Fibroblast of skin of abdomen (primary cell): Measurements from ENCODE around the gene DECR2.
A peak's percentile ranks its signal among the peaks of the same experiment; 100 is the strongest.
"Not testable (repeated sequence)": the region's sequence is repeated elsewhere in the genome, so short reads cannot be mapped to it uniquely, and the experiment has no call there.

Source experiments
- DNase-seq: peaks from one replicate; pipeline ENCODE4 v3.0.0-alpha.2; 2013

DECR2 gene

DNA sequence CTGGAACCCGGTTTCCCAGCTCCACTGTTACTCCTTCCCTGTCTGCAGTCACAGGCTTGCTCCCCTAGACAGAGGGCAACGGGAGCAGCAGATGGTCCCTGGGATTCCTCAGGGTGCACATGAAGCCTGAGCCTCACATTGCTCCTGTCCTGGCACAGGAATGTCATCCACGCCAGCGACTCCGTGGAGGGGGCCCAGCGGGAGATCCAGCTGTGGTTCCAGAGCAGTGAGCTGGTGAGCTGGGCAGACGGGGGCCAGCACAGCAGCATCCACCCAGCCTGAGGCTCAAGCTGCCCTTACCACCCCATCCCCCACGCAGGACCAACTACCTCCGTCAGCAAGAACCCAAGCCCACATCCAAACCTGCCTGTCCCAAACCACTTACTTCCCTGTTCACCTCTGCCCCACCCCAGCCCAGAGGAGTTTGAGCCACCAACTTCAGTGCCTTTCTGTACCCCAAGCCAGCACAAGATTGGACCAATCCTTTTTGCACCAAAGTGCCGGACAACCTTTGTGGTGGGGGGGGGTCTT is 1.6 kb upstream of the DECR2 start:
- DNase-seq: no peak

- DNase-seq: no peak
Observed at GRCh38 chr16:404971-405486, 3.3 kb downstream of the DECR2 start.

- DNase-seq: no peak
Observed at GRCh38 chr16:405548-406506, 4.1 kb downstream of the DECR2 start.

- DNase-seq: no peak
Observed at GRCh38 chr16:407253-407652, 5.6 kb downstream of the DECR2 start.

DNA sequence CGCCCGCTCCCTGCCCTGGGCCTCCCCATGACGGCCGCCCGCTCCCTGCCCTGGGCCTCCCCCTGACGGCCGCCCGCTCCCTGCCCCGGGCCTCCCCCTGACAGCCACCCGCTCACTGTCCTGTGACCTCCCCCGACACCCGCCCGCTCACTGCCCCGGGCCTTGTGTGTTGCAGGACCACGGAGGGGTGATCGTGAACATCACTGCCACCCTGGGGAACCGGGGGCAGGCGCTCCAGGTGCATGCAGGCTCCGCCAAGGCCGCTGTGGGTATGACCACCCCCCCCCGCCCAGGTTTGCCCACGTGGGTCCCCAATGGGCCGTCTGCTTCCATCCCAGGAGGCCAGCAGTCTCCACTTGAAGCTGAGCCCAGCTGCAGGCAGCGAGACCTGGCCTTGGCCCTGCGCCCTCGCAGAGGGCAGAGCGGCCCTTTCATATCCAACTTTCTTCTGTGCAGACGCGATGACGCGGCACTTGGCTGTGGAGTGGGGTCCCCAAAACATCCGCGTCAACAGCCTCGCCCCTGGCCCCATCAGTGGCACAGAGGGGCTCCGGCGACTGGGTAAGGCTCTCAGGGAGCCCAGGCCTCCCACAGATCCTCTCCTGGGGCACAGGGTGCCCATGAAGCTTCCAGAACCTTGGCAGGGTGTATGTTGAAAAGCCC is 9.0 kb downstream of the DECR2 start:
- DNase-seq: no peak

DNA sequence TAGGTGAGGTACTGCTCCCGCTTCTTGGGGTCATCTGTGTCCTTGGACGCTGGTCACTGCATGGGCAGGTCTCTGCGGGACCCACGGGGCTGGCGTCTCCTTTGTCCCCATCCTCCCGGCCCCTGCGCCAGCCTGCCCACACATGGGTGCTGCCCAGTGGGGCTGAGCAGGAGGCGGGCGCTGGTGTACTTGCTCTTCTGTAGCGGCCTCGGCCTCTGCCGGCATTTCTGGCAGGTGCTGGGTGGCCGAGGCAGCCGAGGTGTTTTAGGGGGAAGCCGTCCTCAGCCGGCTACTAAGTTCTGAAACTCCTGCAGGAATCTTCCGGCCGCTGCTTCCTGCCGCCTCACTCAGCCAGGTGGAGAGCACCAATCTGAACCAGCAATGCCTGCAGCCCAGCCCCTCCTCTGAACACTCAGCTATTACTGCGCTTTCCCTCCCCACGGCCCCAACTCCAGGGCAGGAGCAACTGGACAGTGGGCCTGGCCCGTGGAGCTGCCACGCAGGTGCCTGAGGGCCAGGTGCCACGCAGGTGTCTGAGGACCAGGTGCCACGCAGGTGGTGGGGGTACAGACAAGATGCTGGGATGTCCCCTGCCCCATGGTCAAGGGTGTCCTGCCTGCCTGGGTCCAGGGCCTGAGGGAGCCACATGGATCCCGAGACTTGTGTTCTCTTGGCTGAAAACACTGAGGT is 10.0 kb downstream of the DECR2 start:
- no peak for DNase-seq

DNA sequence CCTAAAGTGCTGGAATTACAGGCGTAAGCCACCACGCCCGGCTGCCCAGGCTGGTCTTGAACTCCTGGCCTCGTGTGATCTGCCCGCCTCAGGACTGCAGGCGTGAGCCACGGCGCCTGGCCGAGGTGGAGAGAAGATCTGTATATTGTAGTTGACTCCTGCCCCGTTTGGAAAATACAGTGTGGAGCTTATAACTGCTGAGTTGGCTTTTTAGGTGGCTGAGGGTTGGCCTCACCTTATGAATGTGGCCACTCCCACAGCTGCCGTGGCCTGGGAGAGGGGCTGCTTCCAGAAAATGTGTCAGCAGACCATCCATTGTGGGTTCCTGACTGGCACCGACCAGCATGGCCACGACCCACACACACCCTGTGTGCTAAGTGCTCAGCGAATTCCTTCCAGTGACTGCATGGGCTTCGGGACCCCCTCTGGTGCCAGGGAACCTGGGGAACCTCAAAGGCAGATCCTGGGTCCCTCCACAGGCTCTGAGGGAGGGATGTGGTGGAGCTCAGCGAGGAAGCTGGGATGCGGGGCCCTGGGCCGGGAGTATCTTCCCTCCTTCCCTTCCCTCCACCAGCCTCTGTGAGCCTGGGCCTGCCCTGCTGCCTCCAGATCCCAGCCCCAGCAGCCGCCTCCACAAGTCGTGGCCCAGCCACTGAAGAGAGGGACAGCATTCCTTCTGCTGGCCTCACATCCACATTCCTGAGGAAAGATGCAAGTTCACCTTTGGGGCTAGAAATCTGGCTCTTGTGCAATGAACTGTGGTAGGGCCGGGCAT is 12.9 kb downstream of the DECR2 start:
- no peak for DNase-seq

DNA sequence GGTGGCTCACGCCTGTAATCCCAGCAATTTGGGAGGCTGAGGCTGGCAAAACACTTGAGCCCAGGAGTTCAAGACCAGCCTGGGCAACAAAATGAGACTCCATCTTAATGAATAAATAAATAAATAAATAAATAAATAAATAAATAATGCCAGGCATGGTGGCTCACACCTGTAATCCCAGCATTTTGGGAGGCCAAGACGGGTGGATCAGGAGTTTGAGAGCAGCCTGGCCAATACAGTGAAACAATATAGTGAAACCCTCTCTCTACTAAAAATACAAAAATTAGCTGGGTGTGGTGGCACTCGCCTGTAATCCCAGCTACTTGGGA is 13.4 kb downstream of the DECR2 start:
- not testable (repeated sequence) for DNase-seq

GRCh38 chr16:422179-422578 is 20.5 kb downstream of the DECR2 start:
- DNase-seq: not testable (repeated sequence)

GRCh38 chr16:424033-424622 is 22.4 kb downstream of the DECR2 start:
- peak; percentile 94 for DNase-seq

DNA sequence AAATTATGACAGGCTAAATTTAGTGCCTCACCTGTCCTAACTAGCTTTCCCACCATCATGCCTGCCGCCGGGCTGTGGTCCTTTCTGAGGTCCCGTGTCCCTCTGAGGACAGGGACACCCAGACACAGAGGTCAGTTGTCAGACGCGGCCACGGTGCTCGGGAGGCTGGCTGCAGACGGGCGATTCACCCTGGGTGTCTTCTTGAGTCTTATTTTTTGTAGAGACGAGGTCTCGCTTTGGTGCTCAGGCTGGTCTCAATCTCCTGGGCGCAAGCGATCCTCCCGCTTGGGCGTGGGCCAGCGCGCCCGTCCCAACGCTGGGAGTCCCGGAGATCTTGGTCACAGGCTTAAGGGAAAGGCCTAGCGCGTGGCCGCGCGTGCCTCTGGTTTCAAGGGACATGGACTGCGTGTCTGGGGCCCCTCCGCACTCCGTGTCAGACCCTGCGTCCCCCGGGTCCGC is 23.0 kb downstream of the DECR2 start:
- peak; percentile 14 for DNase-seq

DNA sequence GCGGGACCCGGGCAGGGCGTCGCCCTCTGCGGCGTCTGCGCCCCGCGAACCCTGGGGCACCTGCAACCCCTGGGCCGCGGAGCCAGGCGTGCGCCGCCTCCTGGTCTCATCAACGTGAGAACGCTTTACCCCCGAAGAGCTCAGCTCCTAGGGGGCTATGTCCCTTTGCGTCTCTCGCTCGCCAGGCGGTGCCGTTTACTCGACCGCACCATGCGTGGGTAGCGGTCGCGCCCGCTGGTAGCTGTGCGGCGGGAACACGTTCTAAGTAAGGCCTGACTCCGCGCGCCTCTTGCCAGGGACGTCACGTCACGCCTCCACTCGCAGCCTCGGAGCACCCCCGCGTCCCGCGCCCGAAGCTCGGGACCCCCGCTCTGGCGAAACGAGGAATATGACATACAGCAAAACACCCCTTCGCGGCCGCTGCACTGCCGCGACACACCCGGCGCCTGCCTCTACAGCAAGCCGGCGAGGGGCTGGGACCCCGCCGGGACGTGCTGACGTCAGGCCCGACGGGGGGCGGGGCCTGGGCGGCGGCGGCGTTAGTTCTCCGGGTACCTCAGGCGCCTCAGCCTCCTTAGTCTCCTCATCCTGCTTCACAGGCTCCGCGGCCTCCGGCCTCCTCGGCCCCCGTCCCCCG is 23.5 kb downstream of the DECR2 start, which contains the start of gene RAB11FIP3:
RAB11FIP3 (plus strand) TSS at position 568 of the 637 bp plus-strand sequence. CDS start 358 bp downstream, outside the sequence.
- DNase-seq: peak; percentile 80

- DNase-seq: no peak
Observed at GRCh38 chr16:425740-426114, 24.0 kb downstream of the DECR2 start.

GRCh38 chr16:426115-426905 is 24.6 kb downstream of the DECR2 start:
- DNase-seq: no peak

DNA sequence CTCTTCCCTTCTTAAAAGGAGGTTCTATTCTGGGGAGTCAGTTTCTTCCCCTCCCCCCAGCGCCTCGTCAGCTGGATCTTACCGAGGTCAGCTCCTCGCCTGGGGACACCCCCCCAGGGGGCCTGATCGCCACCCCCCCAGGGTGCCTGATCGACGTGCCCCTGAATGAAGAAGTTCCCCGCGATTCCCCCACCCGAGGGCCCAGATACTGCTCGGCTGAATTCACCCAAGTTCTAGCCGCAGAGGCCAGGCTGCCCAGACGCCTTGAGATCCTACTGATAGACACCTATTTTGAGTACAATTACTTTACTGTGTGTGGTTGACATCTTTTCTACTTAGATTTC is 25.2 kb downstream of the DECR2 start:
- DNase-seq: no peak

DNA sequence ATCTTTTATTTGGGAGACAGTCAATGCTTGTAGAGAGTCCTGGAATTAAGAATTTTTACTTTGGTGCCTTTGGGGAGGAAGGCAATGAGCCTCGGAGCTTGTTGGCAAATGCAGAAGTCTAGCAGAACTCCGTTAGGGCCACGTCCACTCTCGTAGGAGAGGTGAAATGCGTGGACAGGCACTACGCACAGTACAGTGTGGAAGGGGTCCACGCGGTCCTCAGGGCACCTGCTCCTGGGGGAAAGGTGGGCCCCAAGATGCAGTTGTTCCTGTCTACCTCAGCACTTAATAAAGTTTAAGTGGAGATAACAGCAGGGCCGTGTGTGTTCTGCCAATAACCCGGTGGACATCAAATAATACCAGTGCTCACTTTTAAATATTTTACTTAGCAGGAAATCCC is 25.6 kb downstream of the DECR2 start:
- no peak for DNase-seq

GRCh38 chr16:430904-431303 is 29.2 kb downstream of the DECR2 start:
- no peak for DNase-seq

- DNase-seq: no peak
Observed at GRCh38 chr16:440627-441026, 38.9 kb downstream of the DECR2 start.

GRCh38 chr16:441447-441846 is 39.8 kb downstream of the DECR2 start:
- DNase-seq: no peak

DNA sequence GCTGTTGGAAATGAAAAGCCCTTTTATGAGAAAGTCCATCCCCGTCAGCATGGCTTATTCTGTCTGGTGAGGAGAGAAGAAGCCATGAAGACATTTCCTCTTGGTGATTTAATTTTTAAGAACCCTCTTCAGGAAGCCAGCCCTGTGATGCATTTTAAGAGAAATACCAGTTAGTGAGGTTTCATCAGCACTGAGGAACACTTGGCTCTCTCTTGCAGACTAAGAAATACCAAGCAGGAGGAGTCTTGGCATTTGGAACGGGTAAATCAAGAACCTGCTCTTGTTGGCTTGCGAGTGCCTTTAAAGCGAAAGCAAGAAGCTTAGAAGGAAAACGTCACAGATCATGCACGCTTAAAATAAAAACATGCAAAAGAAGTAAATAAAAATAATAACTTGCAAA is 41.3 kb downstream of the DECR2 start:
- DNase-seq: no peak
